SK-N-MC (cell line): ENCODE data around the gene FADS2.

Experiments used
- EZH2 ChIP-seq: fragments of 200-600 bp; sonication (generic); IDR thresholded peaks from one replicate; pipeline ENCODE4 v1.6.1; 2017; ENCODE audit warnings: antibody characterized with exemption
- POLR2AphosphoS5 ChIP-seq: IDR thresholded peaks from 2 replicates; pipeline ENCODE4 v1.6.1; 2012; ENCODE audit warnings: mild to moderate bottlenecking, low read depth, low read length, borderline replicate concordance

GRCh38 chr11:61806785-61807184, 21.3 kb upstream of the FADS2 start:
- TF ChIP-seq POLR2AphosphoS5 (no peak), EZH2 (no peak)
